ENCODE measurements around the gene TACO1. TPM values are rescaled to one million over a fixed set of nuclear protein-coding genes. Genes with fewer than 3 reads are reported as not detected.

TACO1 gene

GRCh38 chr17:63652106-63652505, 51.4 kb downstream of the TACO1 start:
- H2BK15ac ChIP-seq (ENCODE audit: low read depth, poor library complexity, severe bottlenecking) = no peak overlapping the region
- DNase-seq = peak; percentile 23
- H3K4me2 ChIP-seq (ENCODE audit: low read length, poor library complexity, severe bottlenecking) = no peak overlapping the region
- no peak overlapping the region for H2BK12ac ChIP-seq (ENCODE audit: low read length in 2 of 2)
- no peak overlapping the region for H2BK120ac ChIP-seq (ENCODE audit: low read depth, low read length)
- H4K91ac ChIP-seq (ENCODE audit: low read length) = no peak overlapping the region
- H2AFZ ChIP-seq (ENCODE audit: low read depth, low read length) = no peak overlapping the region
- H2AK5ac ChIP-seq (ENCODE audit: low read length, severe bottlenecking) = no peak overlapping the region
- no peak overlapping the region for H3K9ac ChIP-seq (ENCODE audit: low read length)
- no peak overlapping the region for H3K4ac ChIP-seq (ENCODE audit: low read depth in 1 of 2, low read length in 2 of 2)
- 51% methylated on average over 3 of the region's 3 CpGs for WGBS
- H2BK5ac ChIP-seq (ENCODE audit: low read depth, low read length, poor library complexity, severe bottlenecking) = no peak overlapping the region
- no peaks in the 10 kb centered on the region for H3K27me3 ChIP-seq (ENCODE audit: control insufficient read depth in 1 of 2, insufficient read depth in 1 of 2, low read length in 2 of 2)
- peaks cover under 1% of the 10 kb centered on the region for H3K4me1 ChIP-seq (ENCODE audit: control insufficient read depth, insufficient read depth, low read depth, low read length)
- H3K27ac ChIP-seq (ENCODE audit: low read length, poor library complexity, severe bottlenecking) = no peak overlapping the region
- H3K18ac ChIP-seq (ENCODE audit: low read depth in 1 of 2, low read length in 2 of 2) = no peak overlapping the region
- no peak overlapping the region for H3K4me3 ChIP-seq (ENCODE audit: insufficient read depth in 1 of 2, low read depth in 1 of 2, low read length in 2 of 2)
- H3K79me1 ChIP-seq (replicated peaks; ENCODE audit: low read length, poor library complexity, severe bottlenecking) = peaks cover 11% of the 10 kb centered on the region
- H3K36me3 ChIP-seq (ENCODE audit: control insufficient read depth in 1 of 2, insufficient read depth in 2 of 2, low read depth in 1 of 2, low read length in 2 of 2) = peaks cover 7 to 73% of the 10 kb centered on the region in 2 experiments
- H3K23ac ChIP-seq (ENCODE audit: low read length in 2 of 2) = no peak overlapping the region
- no peak overlapping the region for H3K14ac ChIP-seq (ENCODE audit: low read length in 2 of 2)
- no peak overlapping the region for H4K8ac ChIP-seq (ENCODE audit: low read length)
- H3K9me3 ChIP-seq (ENCODE audit: control insufficient read depth, low read length) = no peaks in the 10 kb centered on the region

GRCh38 chr17:63653050-63653449, 52.4 kb downstream of the TACO1 start:
- Histone ChIP-seq H4K8ac (ENCODE audit: low read length) (no peak overlapping the region), H3K27ac (ENCODE audit: low read length, poor library complexity, severe bottlenecking) (no peak overlapping the region), H3K9ac (ENCODE audit: low read length) (no peak overlapping the region), H2AK5ac (ENCODE audit: low read length, severe bottlenecking) (no peak overlapping the region), H3K18ac (ENCODE audit: low read depth in 1 of 2, low read length in 2 of 2) (no peak overlapping the region), H2BK120ac (ENCODE audit: low read depth, low read length) (no peak overlapping the region), H3K14ac (ENCODE audit: low read length in 2 of 2) (no peak overlapping the region), H3K9me3 (ENCODE audit: control insufficient read depth, low read length) (no peaks in the 10 kb centered on the region), H2AFZ (ENCODE audit: low read depth, low read length) (no peak overlapping the region), H3K4me3 (ENCODE audit: insufficient read depth in 1 of 2, low read depth in 1 of 2, low read length in 2 of 2) (no peak overlapping the region), H2BK12ac (ENCODE audit: low read length in 2 of 2) (no peak overlapping the region), H4K91ac (ENCODE audit: low read length) (no peak overlapping the region), H3K27me3 (ENCODE audit: control insufficient read depth in 1 of 2, insufficient read depth in 1 of 2, low read length in 2 of 2) (no peaks in the 10 kb centered on the region), H3K4me1 (ENCODE audit: control insufficient read depth, insufficient read depth, low read depth, low read length) (no peaks in the 10 kb centered on the region), H3K4ac (ENCODE audit: low read depth in 1 of 2, low read length in 2 of 2) (no peak overlapping the region), H2BK5ac (ENCODE audit: low read depth, low read length, poor library complexity, severe bottlenecking) (no peak overlapping the region), H3K79me1 (replicated peaks; ENCODE audit: low read length, poor library complexity, severe bottlenecking) (peaks cover 11% of the 10 kb centered on the region), H3K4me2 (ENCODE audit: low read length, poor library complexity, severe bottlenecking) (no peak overlapping the region), H3K23ac (ENCODE audit: low read length in 2 of 2) (no peak overlapping the region), H2BK15ac (ENCODE audit: low read depth, poor library complexity, severe bottlenecking) (no peak overlapping the region), H3K36me3 (ENCODE audit: control insufficient read depth in 1 of 2, insufficient read depth in 2 of 2, low read depth in 1 of 2, low read length in 2 of 2) (peaks cover 7 to 73% of the 10 kb centered on the region in 2 experiments)
- DNase-seq = no peak
- 81% methylated on average over 2 of the region's 2 CpGs for WGBS

GRCh38 chr17:63657786-63658185, 57.1 kb downstream of the TACO1 start:
- Histone ChIP-seq H3K18ac (ENCODE audit: low read depth in 1 of 2, low read length in 2 of 2) (no peak overlapping the region), H3K27ac (ENCODE audit: low read length, poor library complexity, severe bottlenecking) (no peak overlapping the region), H3K14ac (ENCODE audit: low read length in 2 of 2) (no peak overlapping the region), H3K4me1 (ENCODE audit: control insufficient read depth, insufficient read depth, low read depth, low read length) (no peaks in the 10 kb centered on the region), H2BK120ac (ENCODE audit: low read depth, low read length) (no peak overlapping the region), H2BK12ac (ENCODE audit: low read length in 2 of 2) (no peak overlapping the region), H3K4me3 (ENCODE audit: insufficient read depth in 1 of 2, low read depth in 1 of 2, low read length in 2 of 2) (no peak overlapping the region), H3K4ac (ENCODE audit: low read depth in 1 of 2, low read length in 2 of 2) (peak overlapping the region in 1 of 2 experiments; percentile 9), H3K79me1 (replicated peaks; ENCODE audit: low read length, poor library complexity, severe bottlenecking) (no peaks in the 10 kb centered on the region), H3K9ac (ENCODE audit: low read length) (no peak overlapping the region), H2BK15ac (ENCODE audit: low read depth, poor library complexity, severe bottlenecking) (peak overlapping the region; percentile 15), H4K91ac (ENCODE audit: low read length) (no peak overlapping the region), H3K9me3 (ENCODE audit: control insufficient read depth, low read length) (no peaks in the 10 kb centered on the region), H2AK5ac (ENCODE audit: low read length, severe bottlenecking) (no peak overlapping the region), H3K23ac (ENCODE audit: low read length in 2 of 2) (no peak overlapping the region), H4K8ac (ENCODE audit: low read length) (no peak overlapping the region), H2AFZ (ENCODE audit: low read depth, low read length) (no peak overlapping the region), H3K27me3 (ENCODE audit: control insufficient read depth in 1 of 2, insufficient read depth in 1 of 2, low read length in 2 of 2) (no peaks in the 10 kb centered on the region), H3K4me2 (ENCODE audit: low read length, poor library complexity, severe bottlenecking) (no peak overlapping the region), H3K36me3 (ENCODE audit: control insufficient read depth in 1 of 2, insufficient read depth in 2 of 2, low read depth in 1 of 2, low read length in 2 of 2) (peaks cover 16 to 70% of the 10 kb centered on the region in 2 experiments), H2BK5ac (ENCODE audit: low read depth, low read length, poor library complexity, severe bottlenecking) (no peak overlapping the region)
- WGBS = 96% methylated on average over 3 of the region's 3 CpGs
- DNase-seq = no peak

Small RNAs within 50 kb of the gene (small RNA-seq; reads per million reads assigned to genes)
- not detected for gene RNU6-288P (ENCODE audit: low read depth)

All from mesenchymal stem cell (in vitro differentiated cells and primary cell).